Natural killer cell (primary cell): ENCODE measurements around the gene SELP. TPM values are rescaled to one million over a fixed set of nuclear protein-coding genes. Genes with fewer than 3 reads are reported as not detected.

Experiments used
- ATAC-seq, 3 donors: fragments of 150-1000 bp in 2 of 3; fragments of 200-7000 bp in 1 of 3; cut with Tn5 transposase; 1 replicate in 1 of 3; 2 replicates in 2 of 3; pipeline ENCODE4 v1.10.0; 2021; ENCODE audit warnings: mild to moderate bottlenecking in 2 of 3, moderate library complexity in 2 of 3
- DNase-seq, 2 donors: peaks; one replicate each; pipeline versions ENCODE4 v3.0.0 to v3.0.0-alpha.2; 2013 to 2021; ENCODE audit warnings: mixed read lengths in 1 of 2
- H3K27ac ChIP-seq: one replicate; pipeline ENCODE4 v1.5.1; 2013; ENCODE audit warnings: mild to moderate bottlenecking, low read length
- H3K27me3 ChIP-seq: one replicate; pipeline ENCODE4 v1.6.1; 2013; ENCODE audit warnings: low read length; ENCODE audit not compliant: control insufficient read depth, insufficient read depth
- H3K36me3 ChIP-seq: one replicate; pipeline ENCODE4 v1.6.1; 2013; ENCODE audit warnings: low read length; ENCODE audit not compliant: control insufficient read depth, insufficient read depth
- H3K4me1 ChIP-seq: one replicate; pipeline ENCODE4 v1.6.1; 2013; ENCODE audit warnings: low read length; ENCODE audit not compliant: control insufficient read depth, insufficient read depth
- H3K4me3 ChIP-seq: one replicate; pipeline ENCODE4 v1.5.1; 2013; ENCODE audit warnings: low read length
- H3K9me3 ChIP-seq: one replicate; pipeline ENCODE4 v1.6.1; 2013; ENCODE audit warnings: low read length; ENCODE audit not compliant: control insufficient read depth, insufficient read depth
- H3K27ac Mint-ChIP-seq, 2 donors: one replicate each; pipeline ENCODE4 v1.8.0; 2022; ENCODE audit warnings: mild to moderate bottlenecking in 2 of 2, mixed read lengths in 2 of 2, moderate library complexity in 1 of 2
- H3K27me3 Mint-ChIP-seq, 2 donors: one replicate each; pipeline ENCODE4 v1.8.0; 2022; ENCODE audit warnings: low read depth in 2 of 2, mixed read lengths in 2 of 2
- H3K36me3 Mint-ChIP-seq: one replicate; pipeline ENCODE4 v1.8.0; 2022; ENCODE audit warnings: mixed read lengths
- H3K4me1 Mint-ChIP-seq, 2 donors: one replicate each; pipeline ENCODE4 v1.8.0; 2022; ENCODE audit warnings: mixed read lengths in 2 of 2
- H3K4me3 Mint-ChIP-seq: one replicate; pipeline ENCODE4 v1.8.0; 2022; ENCODE audit warnings: mild to moderate bottlenecking, moderate library complexity, mixed read lengths
- H3K9me3 Mint-ChIP-seq, 2 donors: one replicate each; pipeline ENCODE4 v1.8.0; 2022; ENCODE audit warnings: mixed read lengths in 2 of 2
- CTCF ChIP-seq: fragments of 200-600 bp; IDR thresholded peaks from one replicate; pipeline ENCODE4 v1.8.0; 2022; ENCODE audit warnings: antibody characterized with exemption
- WGBS: methylation state at CpG from one replicate; pipeline ENCODE4 v1.1.7; 2013; ENCODE audit warnings: missing lambda C conversion rate; ENCODE audit not compliant: insufficient coverage; 5-methylcytosine and 5-hydroxymethylcytosine counted together
- intact Hi-C: fragments of 100-400 bp; cut with micrococcal nuclease; formaldehyde crosslinking; loops from one replicate; pipeline ENCODE4 v1.14.2; 2022
- total RNA-seq, 4 donors: library from RNA; stranded (reverse); fragments of 120-200 nt in 1 of 4; gene quantifications; one replicate each; pipeline versions ENCODE4 v1.2.3 to v1.2.4, GENCODE V29; 2013 to 2022

The SELP gene
- total RNA-seq, 3 donors from 2014 or later (not counting 1 experiment from before 2014, with no cell fraction given): 1.5 to 5.4 (median 2.5) TPM

- H3K9me3 ChIP-seq: no peaks in the 10 kb centered on the region
- no peaks in the 10 kb centered on the region for H3K27me3 Mint-ChIP-seq
- no peak for DNase-seq
- no peaks in the 10 kb centered on the region for H3K36me3 ChIP-seq
- H3K27ac ChIP-seq: no peak overlapping the region
- 60% methylated on average over 3 of the region's 6 CpGs for WGBS
- H3K9me3 Mint-ChIP-seq: no peaks in the 10 kb centered on the region
- intact Hi-C loops: no loop called here
- H3K27me3 ChIP-seq: no peaks in the 10 kb centered on the region
- TF ChIP-seq CTCF: no peak
- H3K4me1 Mint-ChIP-seq: peaks cover 10 to 22% of the 10 kb centered on the region in 2 donors
- H3K27ac Mint-ChIP-seq: no peak overlapping the region
- H3K4me3 Mint-ChIP-seq: no peak overlapping the region
- no peak overlapping the region for H3K4me3 ChIP-seq
- H3K4me1 ChIP-seq: peaks cover 10% of the 10 kb centered on the region
- no peak for ATAC-seq
- H3K36me3 Mint-ChIP-seq: no peaks in the 10 kb centered on the region
These were observed 6.6 kb downstream of the SELP start for GRCh38 chr1:169623132-169623926.

- DNase-seq (no peak), ATAC-seq (peak in 1 of 3 donors; percentile 10)
- WGBS: 90% methylated on average over 8 of the region's 8 CpGs
- H3K9me3 Mint-ChIP-seq: no peaks in the 10 kb centered on the region
- no peaks in the 10 kb centered on the region for H3K27me3 Mint-ChIP-seq
- Histone ChIP-seq H3K4me3 (no peak overlapping the region), H3K4me1 (peaks cover 9% of the 10 kb centered on the region), H3K9me3 (no peaks in the 10 kb centered on the region), H3K36me3 (no peaks in the 10 kb centered on the region), H3K27ac (no peak overlapping the region), H3K27me3 (no peaks in the 10 kb centered on the region)
- peaks cover 6 to 17% of the 10 kb centered on the region in 2 donors for H3K4me1 Mint-ChIP-seq
- intact Hi-C loops: no loop called here
- no peaks in the 10 kb centered on the region for H3K36me3 Mint-ChIP-seq
- no peak overlapping the region for H3K27ac Mint-ChIP-seq
- H3K4me3 Mint-ChIP-seq: no peak overlapping the region
- TF ChIP-seq CTCF: no peak
These were observed 9.4 kb downstream of the SELP start for GRCh38 chr1:169620565-169620964.

GRCh38 chr1:169618367-169618766 lies 11.6 kb downstream of the SELP start:
- Mint-ChIP-seq H3K9me3 (no peaks in the 10 kb centered on the region), H3K4me1 (peaks cover 0 to 17% of the 10 kb centered on the region in 2 donors), H3K27ac (no peak overlapping the region), H3K27me3 (no peaks in the 10 kb centered on the region), H3K36me3 (no peaks in the 10 kb centered on the region), H3K4me3 (no peak overlapping the region)
- H3K4me3 ChIP-seq: no peak overlapping the region
- 95% methylated on average over 2 of the region's 2 CpGs for WGBS
- no peaks in the 10 kb centered on the region for H3K36me3 ChIP-seq
- no peaks in the 10 kb centered on the region for H3K27me3 ChIP-seq
- intact Hi-C loops: no loop called here
- H3K4me1 ChIP-seq: no peaks in the 10 kb centered on the region
- DNase-seq (no peak), ATAC-seq (no peak)
- no peak for TF ChIP-seq CTCF
- no peaks in the 10 kb centered on the region for H3K9me3 ChIP-seq
- H3K27ac ChIP-seq: no peak overlapping the region

GRCh38 chr1:169615803-169616202 lies 14.1 kb downstream of the SELP start:
- ATAC-seq (no peak), DNase-seq (no peak)
- Histone ChIP-seq H3K4me1 (no peaks in the 10 kb centered on the region), H3K27ac (no peak overlapping the region), H3K4me3 (no peak overlapping the region), H3K36me3 (no peaks in the 10 kb centered on the region), H3K27me3 (no peaks in the 10 kb centered on the region), H3K9me3 (no peaks in the 10 kb centered on the region)
- Mint-ChIP-seq H3K4me3 (no peak overlapping the region), H3K9me3 (no peaks in the 10 kb centered on the region), H3K4me1 (peaks cover 7 to 15% of the 10 kb centered on the region in 2 donors), H3K27me3 (no peaks in the 10 kb centered on the region), H3K36me3 (no peaks in the 10 kb centered on the region), H3K27ac (no peak overlapping the region)
- intact Hi-C loops: no loop called here
- TF ChIP-seq CTCF: no peak
- WGBS: 93% methylated on average over 4 of the region's 5 CpGs
